GM19193 (cell line): ENCODE results near the gene PRDM12.

Source experiments
- POLR2A ChIP-seq: IDR thresholded peaks from 4 replicates; pipeline ENCODE4 v1.6.1; 2011; ENCODE audit not compliant: insufficient read depth, insufficient read length; ENCODE audit errors: extremely low read depth

PRDM12 gene

GRCh38 chr9:130668196-130668595, 3.8 kb downstream of the PRDM12 start:
- TF ChIP-seq POLR2A: no peak

GRCh38 chr9:130668659-130669058, 4.3 kb downstream of the PRDM12 start:
- no peak for TF ChIP-seq POLR2A

- TF ChIP-seq POLR2A: no peak
These were observed 5.6 kb downstream of the PRDM12 start for GRCh38 chr9:130669965-130670364.

GRCh38 chr9:130670644-130671043, 6.2 kb downstream of the PRDM12 start:
- no peak for TF ChIP-seq POLR2A

- no peak for TF ChIP-seq POLR2A
These were observed 8.1 kb downstream of the PRDM12 start for GRCh38 chr9:130672466-130672865.

GRCh38 chr9:130672933-130673615, 8.7 kb downstream of the PRDM12 start:
- TF ChIP-seq POLR2A: no peak

- TF ChIP-seq POLR2A: no peak
These were observed 11.0 kb downstream of the PRDM12 start for GRCh38 chr9:130675396-130675795.

- TF ChIP-seq POLR2A: no peak
These were observed 12.9 kb downstream of the PRDM12 start for GRCh38 chr9:130677252-130677651.

- TF ChIP-seq POLR2A: no peak
These were observed 16.7 kb downstream of the PRDM12 start for GRCh38 chr9:130680836-130681768.

GRCh38 chr9:130681769-130682420, 17.5 kb downstream of the PRDM12 start:
- no peak for TF ChIP-seq POLR2A

GRCh38 chr9:130682421-130683121, 18.2 kb downstream of the PRDM12 start:
- no peak for TF ChIP-seq POLR2A

- TF ChIP-seq POLR2A: no peak
These were observed 20.7 kb downstream of the PRDM12 start for GRCh38 chr9:130685104-130685503.

- no peak for TF ChIP-seq POLR2A
These were observed 23.2 kb downstream of the PRDM12 start for GRCh38 chr9:130687615-130688014.

- no peak for TF ChIP-seq POLR2A
These were observed 23.7 kb downstream of the PRDM12 start for GRCh38 chr9:130688072-130688471.

- TF ChIP-seq POLR2A: no peak
These were observed 25.2 kb downstream of the PRDM12 start for GRCh38 chr9:130689572-130689936.
